NCI-H146 (cell line): Measurements from ENCODE around the gene TPPP2.

Experiments
- DNase-seq: peaks from one replicate; lab custom pipeline; 2025; lab: John Stamatoyannopoulos, UW

TPPP2 gene

GRCh38 chr14:21075719-21076437 is 45.9 kb downstream of the TPPP2 start:
- no peak for DNase-seq

GRCh38 chr14:21077672-21078071 is 47.7 kb downstream of the TPPP2 start:
- no peak for DNase-seq

GRCh38 chr14:21078287-21078686 is 48.3 kb downstream of the TPPP2 start:
- no peak for DNase-seq

- no peak for DNase-seq
These were observed 48.7 kb downstream of the TPPP2 start for GRCh38 chr14:21078726-21079125.

- no peak for DNase-seq
These were observed 51.6 kb downstream of the TPPP2 start for GRCh38 chr14:21081521-21082142.
